Astrocyte of the spinal cord (primary cell): ENCODE measurements around the gene NRIP1.

ENCODE experiments used
- DNase-seq: peaks from one replicate; pipeline ENCODE4 v3.0.0; 2011; ENCODE audit warnings: low read depth, low spot score
- H3K4me3 ChIP-seq: 2 replicates; pipeline ENCODE4 v1.5.1; 2011; ENCODE audit warnings: low read depth, mild to moderate bottlenecking, low read length, moderate library complexity
- in situ Hi-C: cut with HindIII; loops from 2 replicates; pipeline ENCODE4 v1.10.0; 2017; ENCODE audit warnings: low sequenced_read_pairs
- TF ChIP-seq, protein P1 (sequence below): IDR thresholded peaks from 2 replicates; pipeline ENCODE4 v1.5.1; 2012; ENCODE audit warnings: low read depth, mild to moderate bottlenecking, low read length, inconsistent platforms

The NRIP1 gene

DNA sequence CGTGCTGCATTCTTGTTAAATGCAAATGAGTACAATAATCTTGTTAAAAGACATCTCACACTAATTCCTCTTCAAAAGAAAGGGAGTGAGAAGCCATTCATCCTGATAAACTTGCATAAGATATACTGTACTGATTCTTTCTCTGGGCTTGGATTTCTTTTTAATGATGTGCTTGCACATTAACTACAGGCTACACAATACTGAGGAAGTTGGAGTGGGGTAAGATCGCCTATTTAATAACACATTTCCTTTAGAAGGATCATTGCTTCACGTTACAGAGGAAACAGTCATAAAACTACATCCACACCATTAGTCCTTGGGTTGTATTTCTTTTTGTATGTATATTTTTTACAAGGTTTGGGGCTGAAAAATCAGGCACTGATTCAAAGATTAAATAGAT, 36.6 kb downstream of the NRIP1 start:
- H3K4me3 ChIP-seq, result no peak overlapping the region
- DNase-seq, result no peak
- in situ Hi-C loops, result no loop called here
- TF ChIP-seq, protein P1, sequence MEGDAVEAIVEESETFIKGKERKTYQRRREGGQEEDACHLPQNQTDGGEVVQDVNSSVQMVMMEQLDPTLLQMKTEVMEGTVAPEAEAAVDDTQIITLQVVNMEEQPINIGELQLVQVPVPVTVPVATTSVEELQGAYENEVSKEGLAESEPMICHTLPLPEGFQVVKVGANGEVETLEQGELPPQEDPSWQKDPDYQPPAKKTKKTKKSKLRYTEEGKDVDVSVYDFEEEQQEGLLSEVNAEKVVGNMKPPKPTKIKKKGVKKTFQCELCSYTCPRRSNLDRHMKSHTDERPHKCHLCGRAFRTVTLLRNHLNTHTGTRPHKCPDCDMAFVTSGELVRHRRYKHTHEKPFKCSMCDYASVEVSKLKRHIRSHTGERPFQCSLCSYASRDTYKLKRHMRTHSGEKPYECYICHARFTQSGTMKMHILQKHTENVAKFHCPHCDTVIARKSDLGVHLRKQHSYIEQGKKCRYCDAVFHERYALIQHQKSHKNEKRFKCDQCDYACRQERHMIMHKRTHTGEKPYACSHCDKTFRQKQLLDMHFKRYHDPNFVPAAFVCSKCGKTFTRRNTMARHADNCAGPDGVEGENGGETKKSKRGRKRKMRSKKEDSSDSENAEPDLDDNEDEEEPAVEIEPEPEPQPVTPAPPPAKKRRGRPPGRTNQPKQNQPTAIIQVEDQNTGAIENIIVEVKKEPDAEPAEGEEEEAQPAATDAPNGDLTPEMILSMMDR, result no peak

DNA sequence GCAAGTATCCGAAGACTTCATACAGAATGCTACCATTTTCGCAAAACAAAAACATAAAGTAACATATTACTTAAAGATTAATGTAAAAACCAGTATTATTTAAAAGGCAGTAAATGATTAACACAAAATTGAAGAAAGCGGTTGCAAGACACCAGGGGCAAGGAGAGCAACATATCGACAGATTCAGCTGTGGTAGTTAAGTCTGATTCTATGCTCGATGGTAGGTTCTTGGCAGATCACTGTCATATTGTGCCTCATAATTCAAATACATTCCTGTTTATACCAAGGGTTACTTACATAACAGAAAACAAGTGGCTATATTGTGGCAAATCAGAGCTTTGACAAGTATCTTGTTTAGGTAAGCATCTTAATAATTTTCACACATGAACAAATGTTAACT, 37.7 kb downstream of the NRIP1 start:
- TF ChIP-seq, protein P1, result no peak
- DNase-seq, result no peak
- in situ Hi-C loops, result no loop called here
- H3K4me3 ChIP-seq, result no peak overlapping the region

DNA sequence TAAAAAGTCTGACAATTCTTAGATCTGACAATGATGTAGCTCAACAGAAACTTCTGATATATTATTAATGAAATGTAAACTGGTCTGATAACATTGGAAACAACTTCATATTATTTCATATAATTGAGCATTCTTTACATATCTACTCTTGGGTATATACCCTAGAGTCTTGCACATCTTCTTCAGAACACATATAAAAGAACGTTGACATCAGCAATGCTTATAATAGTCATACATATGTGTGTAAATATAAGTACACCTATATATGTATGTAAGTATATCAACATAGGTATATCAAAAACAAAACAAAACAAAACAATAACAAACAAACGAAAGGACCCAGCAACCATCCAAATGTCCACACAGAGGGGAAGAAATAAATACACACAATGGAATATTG, 38.4 kb downstream of the NRIP1 start:
- H3K4me3 ChIP-seq, result no peak overlapping the region
- no peak for DNase-seq
- in situ Hi-C loops, result no loop called here
- TF ChIP-seq, protein P1, result no peak

DNA sequence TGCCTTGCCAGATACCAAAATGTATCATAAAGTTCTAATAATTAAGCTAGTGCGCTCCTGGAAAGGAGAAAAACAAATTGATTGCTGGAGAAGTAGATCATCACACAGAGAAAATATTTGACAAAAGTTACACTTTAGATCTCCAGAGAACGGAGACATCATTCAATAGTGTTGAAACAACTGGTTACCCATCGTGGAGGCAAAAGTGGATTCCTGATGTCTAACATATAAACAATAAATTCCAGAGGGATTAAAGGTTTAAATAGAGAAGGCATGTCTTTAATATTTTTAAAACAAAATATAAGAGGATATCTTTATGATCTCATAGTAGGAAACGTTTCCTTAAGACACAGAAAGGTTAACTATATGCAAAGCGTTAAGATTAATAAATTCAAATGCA, 41.0 kb downstream of the NRIP1 start:
- no peak for DNase-seq
- TF ChIP-seq, protein P1, result no peak
- H3K4me3 ChIP-seq, result no peak overlapping the region
- in situ Hi-C loops, result no loop called here

DNA sequence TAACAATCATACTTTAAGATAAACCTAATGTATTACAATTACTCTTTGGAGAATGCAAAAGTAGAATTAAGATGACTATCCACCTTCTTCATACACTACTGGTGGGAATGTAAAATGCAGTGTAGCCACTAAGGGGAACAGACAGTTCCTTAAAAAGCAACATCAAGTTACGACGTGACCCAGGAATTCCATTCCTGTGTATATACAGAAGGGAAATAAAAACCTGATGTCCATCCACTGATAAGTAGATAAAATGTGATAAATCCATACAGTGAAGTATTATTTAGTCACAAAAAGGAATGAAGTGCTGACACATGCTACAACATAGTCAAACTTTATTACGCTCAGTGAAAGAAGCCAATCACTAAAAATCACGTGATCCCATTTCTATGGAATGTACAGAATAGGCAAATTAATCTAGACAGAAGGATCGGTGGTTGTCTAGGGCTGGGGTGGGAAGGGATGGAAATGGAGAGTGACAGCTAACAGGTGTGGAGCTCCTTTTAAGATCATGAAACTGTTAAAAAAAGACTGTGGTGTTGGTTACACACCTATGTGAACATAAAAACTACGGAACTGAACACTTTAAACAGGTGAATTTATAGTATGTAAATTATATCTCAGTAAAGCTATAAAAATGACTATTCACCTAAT, 42.1 kb downstream of the NRIP1 start:
- H3K4me3 ChIP-seq, result no peak overlapping the region
- no peak for DNase-seq
- TF ChIP-seq, protein P1, result no peak
- in situ Hi-C loops, result no loop called here

DNA sequence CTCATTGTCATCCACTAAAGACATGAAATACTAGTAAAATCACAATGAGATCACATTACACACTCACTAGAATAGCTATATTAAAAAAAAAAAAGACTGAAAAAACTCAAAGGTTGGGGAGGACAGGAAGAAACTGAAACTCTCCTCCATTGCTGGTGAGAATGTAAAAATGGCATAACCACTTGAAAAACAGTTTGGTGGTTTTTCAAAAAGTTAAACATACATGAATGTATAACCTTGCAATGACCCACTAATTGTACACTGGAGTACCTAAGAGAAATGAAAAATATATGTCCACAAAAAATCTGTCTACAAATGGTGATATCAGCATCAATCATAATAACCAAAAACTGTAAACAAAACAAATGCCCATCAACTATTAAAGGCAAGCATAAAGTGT, 44.0 kb downstream of the NRIP1 start:
- TF ChIP-seq, protein P1, result no peak
- in situ Hi-C loops, result no loop called here
- H3K4me3 ChIP-seq, result no peak overlapping the region
- DNase-seq, result no peak
